T47D (cell line): ENCODE data around the gene MYLK4.

Source experiments
- DNase-seq, 2 experiments: peaks; one replicate each; pipeline versions ENCODE4 v3.0.0 to v3.0.0-alpha.2; 2011 to 2012; ENCODE audit warnings: low read depth in 1 of 2, low spot score in 1 of 2
- JUND ChIP-seq: IDR thresholded peaks from 2 replicates; pipeline ENCODE4 v1.6.1; 2012; ENCODE audit warnings: low read depth
- in situ Hi-C: cut with HindIII; loops from 2 replicates; pipeline ENCODE4 v1.10.0; 2016; ENCODE audit warnings: low sequenced_read_pairs, low pct_unique_long_range_greater_than_20kb

The MYLK4 gene

DNA sequence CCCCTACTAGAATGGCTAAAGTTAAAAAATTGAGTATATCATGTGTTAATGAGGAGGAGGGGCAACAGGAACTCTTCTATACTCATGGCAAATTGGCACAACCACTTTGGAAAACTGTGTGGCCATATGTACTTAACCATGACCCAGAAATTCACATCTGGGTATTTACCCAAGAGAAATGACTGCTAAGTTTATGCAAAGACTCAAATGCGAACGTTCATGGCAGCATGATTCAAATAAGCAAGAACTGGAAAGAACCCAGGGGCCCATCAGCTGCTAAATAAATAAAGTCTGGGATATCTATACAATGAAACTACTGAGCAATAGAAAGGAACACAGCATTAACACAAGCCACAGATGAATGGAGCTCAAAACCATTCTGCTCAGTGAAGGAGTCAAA lies 107.6 kb downstream of the MYLK4 start:
- in situ Hi-C loops = no loop called here
- DNase-seq = no peak
- TF ChIP-seq JUND = no peak

DNA sequence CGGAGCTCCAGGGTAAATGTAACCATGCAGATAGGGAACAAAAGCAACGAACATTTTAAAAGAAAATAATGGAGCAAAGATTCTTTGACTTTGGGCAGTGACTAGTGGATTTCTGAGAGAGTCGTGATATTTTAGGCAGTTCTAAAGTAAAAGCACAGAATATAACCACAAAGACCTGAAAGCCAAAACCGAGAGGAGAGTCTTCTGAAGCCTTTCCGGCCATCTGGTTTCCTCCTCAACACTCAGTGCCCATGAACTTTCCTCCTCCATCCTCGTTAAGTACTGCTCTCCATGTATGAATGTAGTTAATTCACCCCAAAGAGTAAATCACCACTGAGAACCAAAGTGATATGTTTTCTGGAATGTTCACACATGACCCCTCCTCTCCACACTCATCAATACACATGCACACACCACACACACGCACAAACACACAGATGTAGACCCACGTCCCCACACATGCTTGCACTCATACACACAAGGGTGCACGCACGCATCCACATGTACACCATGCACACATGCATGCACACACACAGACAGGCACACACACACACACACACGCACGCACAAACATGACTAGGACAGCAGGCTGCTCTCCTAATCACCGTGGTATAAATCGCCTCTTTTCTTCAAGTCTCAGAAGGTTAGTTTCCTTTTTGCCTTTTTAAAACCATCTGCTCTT lies 109.5 kb downstream of the MYLK4 start:
- no peak for TF ChIP-seq JUND
- DNase-seq = no peak
- in situ Hi-C loops = no loop called here

- in situ Hi-C loops = no loop called here
- no peak for TF ChIP-seq JUND
- DNase-seq = no peak
Observed at GRCh38 chr6:2640551-2640950, 110.2 kb downstream of the MYLK4 start.

DNA sequence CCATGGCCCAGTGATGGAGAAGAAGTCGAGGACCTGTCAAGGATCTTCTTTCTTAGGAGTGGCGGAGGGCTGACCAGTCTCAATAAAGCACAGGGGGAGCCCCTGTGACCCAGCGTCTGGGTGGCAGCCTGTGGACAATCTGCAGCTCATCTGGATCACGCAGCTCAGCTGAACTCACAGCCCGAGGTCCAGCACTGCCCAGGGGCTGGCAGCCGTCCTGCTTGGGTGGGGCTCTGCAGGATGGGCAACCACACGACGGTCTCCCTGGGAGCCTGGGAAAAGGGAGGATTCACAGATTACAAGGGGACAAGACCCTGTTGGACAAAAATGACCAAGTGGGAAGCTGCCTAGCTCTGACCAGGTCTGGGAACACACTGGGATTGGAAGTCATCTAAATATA lies 110.8 kb downstream of the MYLK4 start:
- no peak for TF ChIP-seq JUND
- in situ Hi-C loops = no loop called here
- DNase-seq = no peak

GRCh38 chr6:2639167-2639566 lies 111.6 kb downstream of the MYLK4 start:
- TF ChIP-seq JUND = no peak
- DNase-seq = no peak
- in situ Hi-C loops = no loop called here

GRCh38 chr6:2636672-2637071 lies 114.0 kb downstream of the MYLK4 start:
- no peak for TF ChIP-seq JUND
- DNase-seq = no peak
- in situ Hi-C loops = no loop called here

DNA sequence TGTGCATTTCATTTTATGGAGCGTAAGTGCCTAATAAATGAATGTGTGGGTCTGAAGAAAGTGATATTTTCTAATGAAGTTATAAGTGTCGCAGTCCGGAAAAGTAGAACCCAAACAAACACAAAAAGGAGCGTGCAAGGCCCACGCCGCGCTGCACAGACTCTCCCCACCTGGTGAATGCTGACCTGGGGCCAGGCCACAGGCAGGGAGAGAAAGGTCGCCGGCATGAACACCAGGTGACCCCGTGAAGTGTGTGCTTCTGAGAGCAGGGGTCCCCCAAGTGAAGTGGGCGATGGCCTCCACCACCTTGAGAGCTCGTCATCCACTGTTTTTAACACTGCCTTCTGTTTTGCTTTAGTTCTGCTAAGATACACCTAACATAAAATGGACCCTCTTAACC lies 114.8 kb downstream of the MYLK4 start:
- TF ChIP-seq JUND = no peak
- DNase-seq = no peak
- in situ Hi-C loops = no loop called here

DNA sequence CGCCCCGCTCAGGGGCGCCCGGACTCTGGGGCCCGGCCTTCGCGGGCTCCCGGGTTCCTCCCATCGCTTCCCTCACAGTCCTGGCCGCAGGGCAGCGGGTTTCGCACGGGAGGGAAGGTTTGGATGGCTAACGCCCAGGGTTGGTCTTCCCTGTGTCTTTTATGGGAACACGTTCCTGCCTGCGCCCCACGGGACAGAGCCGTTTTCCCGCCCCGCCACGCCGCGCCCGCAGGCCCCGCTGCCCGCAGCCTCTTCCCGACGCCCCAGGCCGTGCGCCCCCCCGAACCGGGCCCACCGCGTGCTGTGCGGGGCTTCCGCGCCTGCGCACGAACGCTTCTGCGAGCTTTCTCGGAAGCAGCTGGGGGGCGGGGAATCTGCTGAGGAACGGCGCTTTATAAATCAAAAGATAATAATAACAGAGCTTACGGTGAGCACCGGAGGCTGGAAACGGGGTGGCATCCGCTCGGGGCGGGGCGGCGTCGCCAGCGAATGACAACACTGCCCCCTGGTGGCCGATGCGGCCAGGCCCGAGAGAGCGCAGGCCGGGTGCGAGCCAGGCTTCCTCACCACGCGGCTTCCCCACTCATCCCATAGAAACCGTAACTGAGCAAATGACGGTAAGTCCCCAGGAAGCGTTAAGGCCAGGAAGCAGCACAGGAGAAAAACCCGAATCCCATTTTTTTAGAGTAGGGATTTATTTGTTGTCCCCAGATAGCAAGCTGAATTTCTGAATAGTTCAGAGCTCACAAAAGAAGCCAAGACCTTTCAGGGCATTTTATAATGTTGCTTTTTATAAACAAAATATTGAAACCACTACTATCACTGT lies 116.4 kb downstream of the MYLK4 start:
- TF ChIP-seq JUND = no peak
- in situ Hi-C loops = no loop called here
- peak; percentile 71 to 79 for DNase-seq

- TF ChIP-seq JUND = no peak
- in situ Hi-C loops = no loop called here
- DNase-seq = no peak
Observed at GRCh38 chr6:2633736-2634135, 117.0 kb downstream of the MYLK4 start.

GRCh38 chr6:2632976-2633584 lies 117.6 kb downstream of the MYLK4 start:
- in situ Hi-C loops = no loop called here
- DNase-seq = no peak
- no peak for TF ChIP-seq JUND

- TF ChIP-seq JUND = no peak
- no peak for DNase-seq
- in situ Hi-C loops = no loop called here
Observed at GRCh38 chr6:2632368-2632767, 118.4 kb downstream of the MYLK4 start.

DNA sequence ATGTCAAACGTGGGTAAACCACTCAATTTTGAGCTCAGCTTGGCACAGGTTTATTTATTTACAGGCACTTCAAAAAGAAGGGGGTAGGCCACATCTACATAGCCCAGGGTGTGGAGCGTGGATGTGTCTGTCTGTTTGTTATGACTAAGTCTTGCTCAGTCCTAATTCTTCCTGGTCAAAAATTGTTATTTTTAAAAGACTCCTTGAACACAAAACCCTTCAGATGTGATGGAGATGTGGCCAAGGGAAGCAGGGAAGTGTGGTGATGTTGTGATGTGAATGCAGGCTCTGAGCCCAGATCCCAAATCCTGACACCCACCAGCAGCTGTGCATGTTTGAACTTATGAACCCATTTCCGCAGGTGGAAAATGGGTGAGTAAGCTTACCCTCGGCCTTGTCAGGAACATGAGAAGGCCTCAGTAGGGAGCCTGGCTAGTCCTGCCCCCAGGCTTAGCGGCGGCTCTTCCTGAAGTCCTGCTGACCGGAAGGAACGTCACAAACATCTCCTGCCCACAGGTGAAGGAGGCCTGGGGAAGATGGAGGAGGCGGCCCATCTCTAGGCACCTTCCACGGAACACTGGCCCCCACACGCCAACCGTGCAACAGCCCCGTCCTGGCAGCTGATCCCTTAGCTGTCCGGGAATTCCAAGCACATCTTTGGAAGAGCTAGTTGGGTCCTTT lies 119.7 kb downstream of the MYLK4 start:
- in situ Hi-C loops = no loop called here
- TF ChIP-seq JUND = no peak
- no peak for DNase-seq

DNA sequence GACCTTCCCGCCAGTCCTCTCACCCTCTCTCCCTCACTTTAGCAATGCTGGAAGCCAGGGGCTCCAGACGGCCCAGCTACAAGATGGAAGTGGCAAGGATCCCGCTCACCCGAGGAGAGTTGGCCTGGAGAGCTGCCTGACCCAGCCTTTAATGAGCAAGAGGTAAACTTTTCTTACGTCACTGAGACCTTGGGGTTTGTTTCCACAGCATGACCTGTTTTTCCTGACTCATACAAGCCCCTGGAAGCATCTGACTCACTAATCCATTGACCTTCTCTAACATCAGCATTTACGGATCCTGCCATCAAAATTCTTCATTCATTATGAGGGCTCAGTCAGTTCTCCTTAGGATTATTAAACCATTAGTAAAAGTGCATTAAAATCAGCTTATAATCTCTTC lies 120.4 kb downstream of the MYLK4 start:
- in situ Hi-C loops = no loop called here
- DNase-seq = peak in 1 of 2 experiments; percentile 18
- TF ChIP-seq JUND = no peak
